Measurements from ENCODE around the gene NSUN5. TPM values are rescaled to one million over a fixed set of nuclear protein-coding genes. Genes with fewer than 3 reads are reported as not detected.
"Not testable (repeated sequence)": the region's sequence is repeated elsewhere in the genome, so short reads cannot be mapped to it uniquely, and the experiment has no call there.

Gene NSUN5
- total RNA-seq, 8 experiments from 2014 or later = 22.4 to 41.8 (median 27.2) TPM

DNA sequence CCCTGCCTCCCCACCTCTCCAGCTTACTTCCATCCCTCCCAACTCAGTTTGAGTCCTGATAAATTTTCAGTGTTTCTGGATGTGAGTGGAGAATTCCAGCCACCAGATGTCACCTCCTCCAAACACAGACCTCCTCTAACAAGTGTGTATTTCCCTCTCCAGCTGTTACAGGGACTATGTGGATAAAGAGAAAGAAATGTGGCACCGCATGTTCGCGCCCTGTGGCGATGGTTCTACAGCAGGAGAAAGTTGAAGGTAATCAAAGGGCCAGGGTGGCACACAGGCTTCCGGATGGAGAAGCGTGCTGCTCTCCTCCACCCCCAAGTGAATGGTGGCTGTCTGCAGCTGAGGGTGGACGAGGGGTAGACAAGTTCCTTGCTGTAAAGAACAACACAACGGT is 34.0 kb upstream of the NSUN5 start:
- H3K4me3 ChIP-seq = no peak overlapping the region

DNA sequence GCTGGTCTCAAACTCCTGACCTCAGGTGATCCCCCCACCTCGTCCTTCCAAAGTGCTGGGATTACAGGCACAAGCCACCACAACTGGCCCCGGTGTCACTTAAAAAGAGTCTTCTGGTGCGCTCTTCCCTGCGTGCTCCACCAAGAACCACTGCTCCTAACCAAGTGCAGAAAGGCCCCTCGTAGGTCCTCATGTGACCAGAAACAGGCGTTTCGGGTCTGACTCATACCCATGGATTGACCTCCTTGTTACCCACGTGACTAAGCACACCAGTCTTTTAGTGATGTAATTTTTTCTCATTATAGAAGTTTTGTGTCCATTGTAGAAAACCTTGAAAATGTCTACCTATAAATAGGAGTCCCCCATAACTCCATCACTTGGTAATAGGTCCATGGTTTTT is 33.3 kb upstream of the NSUN5 start:
- peak in 7 of 8 experiments; percentile 40 to 76 (median 56) for ATAC-seq (replicated peaks in 6 of 8)
- Histone ChIP-seq H3K27ac (no peak overlapping the region), H3K4me1 (replicated peaks in 1 of 2) (peaks cover 5 to 26% of the 10 kb centered on the region in 2 donors), H3K4me3 (no peak overlapping the region)
- in situ Hi-C loops (cut with MboI; ENCODE audit: low pct_unique_long_range_greater_than_20kb in 2 of 9, low sequenced_read_pairs in 9 of 9, unreplicated experiment in 9 of 9) = loop anchor here in 1 of 9 experiments (25.0 kb wide), 1 partner anchor 95 kb away; the partner anchor contains the start of gene FZD9
- 53 to 75% (median 70%) methylated on average over 2 to 5 of the region's 8 CpGs; no CpG with 5 or more reads in 5 of the 10 experiments for WGBS, 10 experiments

More for the DNA sequence above, 34.0 kb upstream of the NSUN5 start:
- in situ Hi-C loops (cut with MboI; ENCODE audit: low pct_unique_long_range_greater_than_20kb in 2 of 9, low sequenced_read_pairs in 9 of 9, unreplicated experiment in 9 of 9) = loop anchor here in 1 of 9 experiments (25.0 kb wide), 1 partner anchor 95 kb away; the partner anchor contains the start of gene FZD9
- peak; percentile 69 to 92 (median 84) for ATAC-seq (replicated peaks in 6 of 8)
- Histone ChIP-seq H3K27ac (no peak overlapping the region), H3K4me1 (replicated peaks in 1 of 2) (peaks cover 5 to 26% of the 10 kb centered on the region in 2 donors)
- WGBS, 10 experiments = 0 to 100% (median 80%) methylated on average over 3 to 6 of the region's 8 CpGs; no CpG with 5 or more reads in 5 of the 10 experiments

- Histone ChIP-seq H3K4me1 (replicated peaks in 1 of 2) (peaks cover 5 to 26% of the 10 kb centered on the region in 2 donors), H3K27ac (no peak overlapping the region), H3K4me3 (no peak overlapping the region)
- no peak for ATAC-seq (replicated peaks in 6 of 8)
- in situ Hi-C loops (cut with MboI; ENCODE audit: low pct_unique_long_range_greater_than_20kb in 2 of 9, low sequenced_read_pairs in 9 of 9, unreplicated experiment in 9 of 9) = loop anchor here in 1 of 9 experiments (25.0 kb wide), 1 partner anchor 97 kb away; the partner anchor contains the start of gene FZD9
- 54 to 92% (median 80%) methylated on average over 2 to 7 of the region's 7 CpGs; no CpG with 5 or more reads in 2 of the 10 experiments for WGBS, 10 experiments
Observed at GRCh38 chr7:73340514-73340913, 31.9 kb upstream of the NSUN5 start.

- WGBS, 10 experiments = 24 to 100% (median 94%) methylated on average over 1 to 9 of the region's 10 CpGs; no CpG with 5 or more reads in 1 of the 10 experiments
- Histone ChIP-seq H3K4me1 (replicated peaks in 1 of 2) (peaks cover 2 to 16% of the 10 kb centered on the region in 2 donors), H3K27ac (no peak overlapping the region), H3K4me3 (no peak overlapping the region)
- in situ Hi-C loops (cut with MboI; ENCODE audit: low pct_unique_long_range_greater_than_20kb in 2 of 9, low sequenced_read_pairs in 9 of 9, unreplicated experiment in 9 of 9) = loop anchor here in 1 of 9 experiments (25.0 kb wide), 1 partner anchor 99 kb away; the partner anchor contains the start of gene FZD9
- no peak for ATAC-seq (replicated peaks in 6 of 8)
Observed at GRCh38 chr7:73338321-73338720, 29.7 kb upstream of the NSUN5 start.

GRCh38 chr7:73332447-73332846 is 23.8 kb upstream of the NSUN5 start:
- 0 to 90% (median 69%) methylated on average over 1 to 5 of the region's 6 CpGs; no CpG with 5 or more reads in 5 of the 10 experiments for WGBS, 10 experiments
- peaks cover 0 to 7% of the 10 kb centered on the region in 2 donors for H3K4me1 ChIP-seq (replicated peaks in 1 of 2)
- in situ Hi-C loops (cut with MboI; ENCODE audit: low pct_unique_long_range_greater_than_20kb in 2 of 9, low sequenced_read_pairs in 9 of 9, unreplicated experiment in 9 of 9) = loop anchor here in 1 of 9 experiments (25.0 kb wide), 1 partner anchor 105 kb away; the partner anchor contains the start of gene FZD9
- no peak overlapping the region for H3K4me3 ChIP-seq
- H3K27ac ChIP-seq = no peak overlapping the region
- ATAC-seq (replicated peaks in 6 of 8) = no peak

GRCh38 chr7:73330772-73331171 is 22.1 kb upstream of the NSUN5 start:
- no peak for ATAC-seq (replicated peaks in 6 of 8)
- H3K4me3 ChIP-seq = no peak overlapping the region
- 0 to 100% (median 52%) methylated on average over 1 to 6 of the region's 6 CpGs; no CpG with 5 or more reads in 3 of the 10 experiments for WGBS, 10 experiments
- no peak overlapping the region for H3K27ac ChIP-seq
- in situ Hi-C loops (cut with MboI; ENCODE audit: low pct_unique_long_range_greater_than_20kb in 2 of 9, low sequenced_read_pairs in 9 of 9, unreplicated experiment in 9 of 9) = loop anchor here in 1 of 9 experiments (25.0 kb wide), 1 partner anchor 107 kb away; the partner anchor contains the start of gene FZD9
- H3K4me1 ChIP-seq (replicated peaks in 1 of 2) = peaks cover 0 to 7% of the 10 kb centered on the region in 2 donors

DNA sequence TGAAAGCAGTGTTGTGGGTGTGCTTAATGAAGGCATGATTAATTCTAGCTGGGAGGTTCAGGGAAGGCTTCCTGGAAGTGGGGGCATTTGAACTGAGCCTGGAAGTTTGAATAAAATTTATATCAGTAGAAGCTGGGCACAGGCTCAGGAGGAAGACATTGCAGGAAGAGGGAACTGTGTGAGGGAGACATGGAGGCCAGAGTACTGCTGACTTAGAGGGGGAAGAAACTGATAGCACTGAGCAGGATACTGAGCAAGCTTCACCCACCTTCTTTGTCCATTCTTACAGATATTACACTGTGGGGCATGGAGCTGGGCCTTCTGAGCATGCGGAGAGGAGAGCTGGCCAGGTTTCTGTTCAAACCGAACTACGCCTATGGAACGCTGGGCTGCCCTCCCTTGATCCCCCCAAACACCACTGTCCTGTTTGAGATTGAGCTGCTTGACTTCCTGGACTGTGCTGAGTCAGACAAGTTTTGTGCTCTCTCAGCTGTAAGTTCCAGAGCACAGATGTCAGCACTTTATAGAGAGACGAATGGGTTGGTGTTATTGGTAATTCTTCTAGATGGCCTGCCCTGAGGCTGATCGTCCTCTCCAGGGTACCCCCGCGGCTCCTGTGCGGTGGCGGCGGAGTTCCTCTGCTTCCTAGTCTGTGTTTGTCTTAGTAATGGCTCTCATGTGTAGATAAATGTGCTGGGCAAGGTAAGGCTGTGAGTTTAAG is 21.4 kb upstream of the NSUN5 start:
- 20 to 72% (median 53%) methylated on average over 1 to 8 of the region's 11 CpGs; no CpG with 5 or more reads in 4 of the 10 experiments for WGBS, 10 experiments
- Histone ChIP-seq H3K27ac (no peak overlapping the region), H3K4me1 (replicated peaks in 1 of 2) (peaks cover 0 to 7% of the 10 kb centered on the region in 2 donors), H3K4me3 (no peak overlapping the region)
- peak; percentile 39 to 81 (median 65) for ATAC-seq (replicated peaks in 6 of 8)
- in situ Hi-C loops (cut with MboI; ENCODE audit: low pct_unique_long_range_greater_than_20kb in 2 of 9, low sequenced_read_pairs in 9 of 9, unreplicated experiment in 9 of 9) = loop anchor here in 1 of 9 experiments (25.0 kb wide), 1 partner anchor 107 kb away; the partner anchor contains the start of gene FZD9

DNA sequence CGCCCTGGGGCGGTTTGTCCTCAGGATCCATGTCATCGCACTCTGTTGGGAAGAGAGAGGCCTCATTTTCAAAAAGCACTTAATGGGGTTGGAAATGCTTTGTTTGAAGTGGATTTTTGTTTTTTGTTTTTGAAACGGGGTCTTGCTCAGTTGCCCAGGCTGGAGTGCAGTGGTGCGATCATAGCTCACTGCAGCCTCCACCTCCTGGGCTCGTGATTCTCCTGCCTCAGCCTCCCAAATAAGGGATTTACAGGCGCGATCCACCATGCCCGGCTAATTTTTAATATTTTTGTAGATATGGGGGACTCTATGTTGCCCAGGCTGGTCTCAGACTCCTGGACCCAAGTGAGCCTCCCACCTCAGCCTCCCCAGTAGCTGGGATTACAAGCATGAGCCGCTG is 20.1 kb upstream of the NSUN5 start:
- H3K4me1 ChIP-seq (replicated peaks in 1 of 2) = peaks cover 0 to 13% of the 10 kb centered on the region in 2 donors
- in situ Hi-C loops (cut with MboI; ENCODE audit: low pct_unique_long_range_greater_than_20kb in 2 of 9, low sequenced_read_pairs in 9 of 9, unreplicated experiment in 9 of 9) = loop anchor here in 1 of 9 experiments (25.0 kb wide), 1 partner anchor 109 kb away; the partner anchor contains the start of gene FZD9
- H3K4me3 ChIP-seq = no peak overlapping the region
- 50 to 100% (median 94%) methylated on average over 1 to 5 of the region's 10 CpGs; no CpG with 5 or more reads in 7 of the 10 experiments for WGBS, 10 experiments
- ATAC-seq (replicated peaks in 6 of 8) = no peak
- H3K27ac ChIP-seq = no peak overlapping the region

DNA sequence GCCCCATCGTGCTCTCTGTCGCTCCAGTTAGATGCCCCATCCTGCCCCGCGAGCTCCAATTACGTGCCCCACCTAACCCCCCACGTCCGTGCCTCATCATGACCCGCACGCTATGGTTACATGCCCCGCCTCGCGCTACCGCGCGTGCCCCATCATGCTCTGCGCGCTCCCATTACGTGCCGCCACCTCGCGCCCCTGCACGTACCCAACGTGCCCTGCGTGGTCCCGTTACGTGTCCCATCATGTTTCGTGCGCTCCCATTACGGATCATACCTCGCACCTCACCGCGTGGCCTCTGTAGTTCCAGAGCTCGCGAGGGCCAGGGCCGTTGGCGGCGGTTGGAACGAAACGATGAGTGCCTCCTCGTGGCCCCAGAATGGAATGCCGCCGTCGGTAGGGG is 19.3 kb upstream of the NSUN5 start, which contains the start of the genes FKBP6 and TRIM50:
TSS of gene FKBP6 (plus strand) at position 240 of the 400 bp plus-strand sequence. CDS start 268 bp downstream, outside the sequence.
TSS of gene TRIM50 (minus strand) at position 161 of the 400 bp plus-strand sequence. CDS start 3,295 bp downstream, outside the sequence.
- not testable (repeated sequence) for H3K4me3 ChIP-seq; ATAC-seq (replicated peaks in 6 of 8); H3K27ac ChIP-seq
- WGBS, 10 experiments = 87 to 97% methylated on average over 6 to 9 of the region's 43 CpGs; no CpG with 5 or more reads in 8 of the 10 experiments
- in situ Hi-C loops (cut with MboI; ENCODE audit: low pct_unique_long_range_greater_than_20kb in 2 of 9, low sequenced_read_pairs in 9 of 9, unreplicated experiment in 9 of 9) = loop anchor here in 1 of 9 experiments (25.0 kb wide), 1 partner anchor 109 kb away; the partner anchor contains the start of gene FZD9
- H3K4me1 ChIP-seq (replicated peaks in 1 of 2) = peaks cover 0 to 13% of the 10 kb centered on the region in 2 donors

DNA sequence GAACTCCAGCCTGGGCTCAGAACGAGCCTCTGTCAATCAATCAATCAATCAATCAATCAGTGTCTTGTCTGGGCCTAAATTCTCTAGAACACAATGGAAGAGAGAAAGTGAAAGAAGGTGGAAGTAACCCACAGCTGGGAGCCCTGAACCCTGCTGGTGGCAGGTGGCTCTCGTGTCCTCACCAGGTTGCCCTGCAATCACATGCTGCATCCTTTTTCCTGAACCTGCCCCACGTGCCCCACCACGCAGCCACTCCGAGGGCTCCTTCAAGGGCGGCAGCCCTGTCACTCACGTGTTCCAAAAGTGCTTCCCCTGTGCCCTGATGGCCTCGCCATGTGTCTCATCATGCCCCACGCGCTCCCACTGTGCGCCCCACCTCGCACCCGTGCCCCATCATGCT is 18.8 kb upstream of the NSUN5 start:
- peaks cover 0 to 13% of the 10 kb centered on the region in 2 donors for H3K4me1 ChIP-seq (replicated peaks in 1 of 2)
- not testable (repeated sequence) for H3K4me3 ChIP-seq; H3K27ac ChIP-seq; ATAC-seq (replicated peaks in 6 of 8)
- in situ Hi-C loops (cut with MboI; ENCODE audit: low pct_unique_long_range_greater_than_20kb in 2 of 9, low sequenced_read_pairs in 9 of 9, unreplicated experiment in 9 of 9) = loop anchor here in 1 of 9 experiments (25.0 kb wide), 1 partner anchor 110 kb away; the partner anchor contains the start of gene FZD9
- whole genome bisulfite sequencing, 10 experiments = no CpG with 5 or more reads among the region's 13 CpGs

GRCh38 chr7:73325424-73325823 is 16.8 kb upstream of the NSUN5 start:
- H3K4me1 ChIP-seq (replicated peaks in 1 of 2); H3K27ac ChIP-seq; ATAC-seq (replicated peaks in 6 of 8); H3K4me3 ChIP-seq: not testable (repeated sequence)
- WGBS, 10 experiments = 0% methylated on average over 1 of the region's 6 CpGs; no CpG with 5 or more reads in 9 of the 10 experiments
- in situ Hi-C loops (cut with MboI; ENCODE audit: low pct_unique_long_range_greater_than_20kb in 2 of 9, low sequenced_read_pairs in 9 of 9, unreplicated experiment in 9 of 9) = loop anchor here in 1 of 9 experiments (25.0 kb wide), 1 partner anchor 112 kb away; the partner anchor contains the start of gene FZD9

- in situ Hi-C loops (cut with MboI; ENCODE audit: low pct_unique_long_range_greater_than_20kb in 2 of 9, low sequenced_read_pairs in 9 of 9, unreplicated experiment in 9 of 9); H3K4me3 ChIP-seq; H3K4me1 ChIP-seq (replicated peaks in 1 of 2); H3K27ac ChIP-seq: not testable (repeated sequence)
- 0 to 23% (median 11%) methylated on average over 1 to 6 of the region's 31 CpGs; no CpG with 5 or more reads in 2 of the 10 experiments for WGBS, 10 experiments
- peak; percentile 86 to 97 (median 92) for ATAC-seq (replicated peaks in 6 of 8)
Observed at GRCh38 chr7:73324081-73324845, 15.6 kb upstream of the NSUN5 start.
